ENCODE measurements around the gene MAU2.

Gene MAU2

DNA sequence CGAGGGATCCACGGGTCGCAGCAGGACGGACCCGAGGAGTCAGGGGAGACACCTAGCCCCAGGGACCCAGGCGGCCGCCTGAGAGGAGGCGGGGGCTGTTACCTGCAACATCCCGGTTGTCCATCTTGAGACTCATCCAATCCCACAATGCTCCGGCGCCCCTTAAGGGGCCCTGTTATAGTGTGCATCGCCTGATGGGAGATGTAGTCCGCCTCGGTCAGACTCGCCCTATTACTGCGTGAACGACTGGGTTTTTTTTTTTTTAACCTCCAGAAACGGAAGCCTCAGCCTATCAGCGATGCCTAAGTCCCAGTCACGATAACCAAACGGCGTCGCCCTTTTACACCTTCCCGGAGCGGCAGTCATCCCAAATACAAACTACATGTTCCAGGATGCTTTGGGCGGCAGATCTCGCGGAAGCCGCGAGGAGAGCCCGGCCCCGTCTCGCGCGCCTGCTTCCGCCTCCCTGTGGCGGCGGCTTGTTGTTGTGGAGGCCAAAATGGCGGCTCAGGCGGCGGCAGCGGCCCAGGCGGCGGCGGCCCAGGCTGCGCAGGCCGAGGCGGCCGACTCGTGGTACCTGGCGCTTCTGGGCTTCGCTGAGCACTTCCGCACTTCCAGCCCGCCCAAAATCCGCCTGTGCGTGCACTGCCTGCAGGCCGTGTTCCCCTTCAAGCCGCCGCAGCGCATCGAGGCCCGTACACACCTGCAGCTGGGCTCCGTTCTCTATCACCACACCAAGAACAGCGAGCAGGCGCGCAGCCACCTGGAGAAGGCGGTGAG lies at the start of gene MAU2, which contains the start of gene SUGP1:
TSS of gene MAU2 (plus strand) at position 469 of the 780 bp plus-strand sequence. CDS start at position 500, 31 bp downstream.
TSS of gene SUGP1 (minus strand) at position 149 of the 780 bp plus-strand sequence. CDS start at position 136, 13 bp downstream.
- H3K4me3 ChIP-seq (ENCODE audit: low read length), result peak within 1 kb of the TSS; percentile 97

GRCh38 chr19:19271828-19272599 lies 48.6 kb upstream of the MAU2 start:
- Histone ChIP-seq H3K9me2 (replicated peaks; ENCODE audit: control insufficient read depth, low read length) (no peaks in the 10 kb centered on the region), H3K27me3 (ENCODE audit: control insufficient read depth, low read length) (no peaks in the 10 kb centered on the region), H3K4me3 (ENCODE audit: low read length) (no peak overlapping the region), H3K4me1 (ENCODE audit: control insufficient read depth, low read length) (no peaks in the 10 kb centered on the region), H3F3A (ENCODE audit: control insufficient read depth, insufficient read depth) (no peaks in the 10 kb centered on the region), H3K36me3 (ENCODE audit: control insufficient read depth, low read length) (peaks cover 9% of the 10 kb centered on the region), H4K20me1 (ENCODE audit: control insufficient read depth, insufficient read depth, low read depth, low read length) (no peaks in the 10 kb centered on the region; the same call in 1 of the 2 replicates), H3K9me3 (ENCODE audit: control insufficient read depth, insufficient read depth, low read length) (no peaks in the 10 kb centered on the region), H3K4me2 (ENCODE audit: low read length) (no peak overlapping the region), H3K27ac (ENCODE audit: low read depth, low read length) (no peak overlapping the region), H3K79me2 (ENCODE audit: control insufficient read depth, low read length) (no peaks in the 10 kb centered on the region)
- TF ChIP-seq EZH2phosphoT487 (IDR thresholded peaks at IDR 0.05; ENCODE audit: borderline replicate concordance, low read length) (no peak), CTCF (IDR thresholded peaks at IDR 0.05; ENCODE audit: low read depth, low read length, poor library complexity, severe bottlenecking) (no peak)

More for the DNA sequence above, at the start of gene MAU2, which contains the start of gene SUGP1:
- H3K27me3 ChIP-seq (ENCODE audit: control insufficient read depth, low read length), result no peaks in the 10 kb centered on the region
- peak within 1 kb of the TSS; percentile 63 for H3K27ac ChIP-seq (ENCODE audit: low read depth, low read length)
- TF ChIP-seq EZH2phosphoT487 (IDR thresholded peaks at IDR 0.05; ENCODE audit: borderline replicate concordance, low read length), result no peak
- H3K9me2 ChIP-seq (replicated peaks; ENCODE audit: control insufficient read depth, low read length), result no peaks in the 10 kb centered on the region
- H3K36me3 ChIP-seq (ENCODE audit: control insufficient read depth, low read length), result peaks cover 43% of the 10 kb centered on the region
- H3F3A ChIP-seq (ENCODE audit: control insufficient read depth, insufficient read depth), result no peaks in the 10 kb centered on the region
- H3K4me1 ChIP-seq (ENCODE audit: control insufficient read depth, low read length), result peaks cover 24% of the 10 kb centered on the region
- H3K79me2 ChIP-seq (ENCODE audit: control insufficient read depth, low read length), result peaks cover 93% of the 10 kb centered on the region
- H4K20me1 ChIP-seq (ENCODE audit: control insufficient read depth, insufficient read depth, low read depth, low read length), result no peaks in the 10 kb centered on the region
- no peaks in the 10 kb centered on the region for H3K9me3 ChIP-seq (ENCODE audit: control insufficient read depth, insufficient read depth, low read length)
- peak within 1 kb of the TSS; percentile 85 for H3K4me2 ChIP-seq (ENCODE audit: low read length)

GRCh38 chr19:19274146-19274545 lies 46.5 kb upstream of the MAU2 start:
- Histone ChIP-seq H3K9me3 (ENCODE audit: control insufficient read depth, insufficient read depth, low read length) (no peaks in the 10 kb centered on the region), H3K27me3 (ENCODE audit: control insufficient read depth, low read length) (no peaks in the 10 kb centered on the region), H3K36me3 (ENCODE audit: control insufficient read depth, low read length) (peaks cover 20% of the 10 kb centered on the region), H3K79me2 (ENCODE audit: control insufficient read depth, low read length) (no peaks in the 10 kb centered on the region), H3K4me3 (ENCODE audit: low read length) (no peak overlapping the region), H3K27ac (ENCODE audit: low read depth, low read length) (no peak overlapping the region), H3K4me1 (ENCODE audit: control insufficient read depth, low read length) (no peaks in the 10 kb centered on the region), H3F3A (ENCODE audit: control insufficient read depth, insufficient read depth) (no peaks in the 10 kb centered on the region), H3K4me2 (ENCODE audit: low read length) (no peak overlapping the region), H3K9me2 (replicated peaks; ENCODE audit: control insufficient read depth, low read length) (no peaks in the 10 kb centered on the region), H4K20me1 (ENCODE audit: control insufficient read depth, insufficient read depth, low read depth, low read length) (no peaks in the 10 kb centered on the region; the same call in 1 of the 2 replicates)
- TF ChIP-seq CTCF (IDR thresholded peaks at IDR 0.05; ENCODE audit: low read depth, low read length, poor library complexity, severe bottlenecking), result no peak
- TF ChIP-seq EZH2phosphoT487 (IDR thresholded peaks at IDR 0.05; ENCODE audit: borderline replicate concordance, low read length), result no peak

Measured in DOHH2 (cell line).